H1 (cell line): ENCODE results near the gene SPACA4.

Source experiments
- CREB1 ChIP-seq: IDR thresholded peaks from 2 replicates; pipeline ENCODE4 v1.6.1; 2012; ENCODE audit warnings: inconsistent platforms
- EGR1 ChIP-seq: IDR thresholded peaks from 2 replicates; pipeline ENCODE4 v1.6.1; 2011; ENCODE audit warnings: low read depth, low read length, borderline replicate concordance
- EP300 ChIP-seq, 2 experiments: IDR thresholded peaks; 1 replicate in 1 of 2; 2 replicates in 1 of 2; pipeline ENCODE4 v1.6.1; 2011 to 2012; ENCODE audit warnings: low read depth in 2 of 2, low read length in 2 of 2, mild to moderate bottlenecking in 2 of 2, borderline replicate concordance in 1 of 2, inconsistent platforms in 1 of 2, moderate library complexity in 1 of 2
- EZH2 ChIP-seq: fragments of 200-600 bp; sonication (generic); IDR thresholded peaks from 2 replicates; pipeline ENCODE4 v1.7.1; 2012; ENCODE audit warnings: low read depth, mild to moderate bottlenecking, moderate library complexity, low read length, inconsistent platforms; ENCODE audit not compliant: severe bottlenecking
- KDM1A ChIP-seq: fragments of 200-600, 300-600 bp; sonication (generic); IDR thresholded peaks from 2 replicates; pipeline ENCODE4 v1.7.1; 2016; ENCODE audit warnings: mild to moderate bottlenecking, low read length, borderline replicate concordance
- NRF1 ChIP-seq: IDR thresholded peaks from 2 replicates; pipeline ENCODE4 v1.6.1; 2011; ENCODE audit warnings: mild to moderate bottlenecking, low read depth, low read length, improper control_type of control experiment
- POLR2A ChIP-seq, 2 experiments: IDR thresholded peaks; 1 replicate in 1 of 2; 2 replicates in 1 of 2; pipeline ENCODE4 v1.6.1; 2011; ENCODE audit warnings: low read depth in 2 of 2, low read length in 2 of 2, mild to moderate bottlenecking in 2 of 2; ENCODE audit errors: control extremely low read depth in 1 of 2
- POLR2AphosphoS5 ChIP-seq: IDR thresholded peaks from 2 replicates; pipeline ENCODE4 v1.6.1; 2011; ENCODE audit warnings: low read depth, low read length
- RAD21 ChIP-seq, 2 experiments: IDR thresholded peaks in 1 of 2; conservative IDR thresholded peaks in 1 of 2; 2 replicates each; pipeline ENCODE4 v1.6.1; 2011; ENCODE audit warnings: low read depth in 2 of 2, low read length in 2 of 2, improper control_type of control experiment in 1 of 2, inconsistent platforms in 1 of 2, mild to moderate bottlenecking in 1 of 2, moderate library complexity in 1 of 2
- SIN3A ChIP-seq, 2 experiments: IDR thresholded peaks in 1 of 2; conservative IDR thresholded peaks in 1 of 2; 2 replicates each; pipeline ENCODE4 v1.6.1; 2011 to 2012; ENCODE audit warnings: low read length in 2 of 2, improper control_type of control experiment in 1 of 2, low read depth in 1 of 2, mild to moderate bottlenecking in 1 of 2
- YY1 ChIP-seq: IDR thresholded peaks from 2 replicates; pipeline ENCODE4 v1.6.1; 2011; ENCODE audit warnings: low read depth, mild to moderate bottlenecking, low read length
- TF ChIP-seq, protein P1 (sequence below), 3 experiments: IDR thresholded peaks; 1 replicate in 2 of 3; 2 replicates in 1 of 3; pipeline versions ENCODE4 v1.5.1 to v1.6.1; 2011; ENCODE audit warnings: low read length in 3 of 3, mild to moderate bottlenecking in 3 of 3, inconsistent platforms in 2 of 3, low read depth in 1 of 3, moderate library complexity in 1 of 3; ENCODE audit not compliant: insufficient read depth in 1 of 3; ENCODE audit errors: control extremely low read depth in 1 of 3

DNA sequence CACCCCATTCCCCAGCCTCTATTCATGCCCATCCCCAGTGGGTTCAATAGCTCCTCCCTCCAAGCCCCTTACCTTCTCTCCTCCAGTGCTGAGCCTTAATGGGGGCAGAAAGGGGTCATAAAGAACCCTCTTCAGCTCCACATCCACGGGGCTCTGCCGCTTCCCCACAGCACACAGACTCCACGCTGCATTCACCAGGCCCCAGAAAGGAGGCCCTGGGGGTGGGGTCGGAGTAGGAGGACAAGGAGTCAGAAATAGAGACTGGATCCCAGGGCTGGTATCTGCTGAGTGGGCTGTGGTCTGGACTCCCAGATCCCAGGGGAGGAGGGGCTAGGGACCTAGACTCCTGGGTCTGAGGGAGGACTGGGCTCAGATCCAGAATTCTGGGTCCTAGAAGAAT lies 37.8 kb downstream of the SPACA4 start:
- TF ChIP-seq RAD21 (IDR thresholded peaks at IDR 0.05 in 1 of 2, conservative IDR thresholded peaks at IDR 0.05 in 1 of 2; ENCODE audit: low read depth in 2 of 2, low read length in 2 of 2) (no peak), YY1 (no peak), POLR2AphosphoS5 (no peak), EZH2 (no peak), POLR2A (IDR thresholded peaks at IDR 0.05; ENCODE audit: control extremely low read depth in 1 of 2, low read depth in 2 of 2, low read length in 2 of 2) (no peak), EGR1 (no peak), EP300 (IDR thresholded peaks at IDR 0.05; ENCODE audit: borderline replicate concordance in 1 of 2, low read depth in 2 of 2, low read length in 2 of 2) (no peak), SIN3A (conservative IDR thresholded peaks at IDR 0.05 in 1 of 2, IDR thresholded peaks at IDR 0.05 in 1 of 2; ENCODE audit: low read depth in 1 of 2, low read length in 2 of 2) (no peak), CREB1 (no peak), NRF1 (no peak), KDM1A (no peak)
- TF ChIP-seq, protein P1, sequence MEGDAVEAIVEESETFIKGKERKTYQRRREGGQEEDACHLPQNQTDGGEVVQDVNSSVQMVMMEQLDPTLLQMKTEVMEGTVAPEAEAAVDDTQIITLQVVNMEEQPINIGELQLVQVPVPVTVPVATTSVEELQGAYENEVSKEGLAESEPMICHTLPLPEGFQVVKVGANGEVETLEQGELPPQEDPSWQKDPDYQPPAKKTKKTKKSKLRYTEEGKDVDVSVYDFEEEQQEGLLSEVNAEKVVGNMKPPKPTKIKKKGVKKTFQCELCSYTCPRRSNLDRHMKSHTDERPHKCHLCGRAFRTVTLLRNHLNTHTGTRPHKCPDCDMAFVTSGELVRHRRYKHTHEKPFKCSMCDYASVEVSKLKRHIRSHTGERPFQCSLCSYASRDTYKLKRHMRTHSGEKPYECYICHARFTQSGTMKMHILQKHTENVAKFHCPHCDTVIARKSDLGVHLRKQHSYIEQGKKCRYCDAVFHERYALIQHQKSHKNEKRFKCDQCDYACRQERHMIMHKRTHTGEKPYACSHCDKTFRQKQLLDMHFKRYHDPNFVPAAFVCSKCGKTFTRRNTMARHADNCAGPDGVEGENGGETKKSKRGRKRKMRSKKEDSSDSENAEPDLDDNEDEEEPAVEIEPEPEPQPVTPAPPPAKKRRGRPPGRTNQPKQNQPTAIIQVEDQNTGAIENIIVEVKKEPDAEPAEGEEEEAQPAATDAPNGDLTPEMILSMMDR (IDR thresholded peaks at IDR 0.05; ENCODE audit: control extremely low read depth in 1 of 3, insufficient read depth in 1 of 3, low read depth in 1 of 3, low read length in 3 of 3): no peak
